Esophagus squamous epithelium (tissue), 4 donors: ENCODE results near the gene YTHDF2.

Experiments used
- CTCF ChIP-seq, 6 experiments: fragments of 450-650 bp in 4 of 6; fragments of 200-600 bp in 2 of 6; sonication (generic) in 2 of 6; IDR thresholded peaks; one replicate each; pipeline ENCODE4 v1.5.1; 2016 to 2019; ENCODE audit warnings: antibody characterized with exemption in 6 of 6, mild to moderate bottlenecking in 4 of 6, moderate library complexity in 4 of 6
- POLR2A ChIP-seq, 4 donors: fragments of 450-650 bp; IDR thresholded peaks; one replicate each; pipeline ENCODE4 v1.6.1; 2017; ENCODE audit warnings: antibody characterized with exemption in 4 of 4, mild to moderate bottlenecking in 4 of 4, moderate library complexity in 3 of 4

GRCh38 chr1:28719332-28719619 is 17.5 kb upstream of the YTHDF2 start:
- no peak for TF ChIP-seq CTCF (IDR thresholded peaks at IDR 0.05)
- no peak for TF ChIP-seq POLR2A (IDR thresholded peaks at IDR 0.05)
